Measurements from ENCODE around the gene ADTRP. TPM values are rescaled to one million over a fixed set of nuclear protein-coding genes. Genes with fewer than 3 reads are reported as not detected.

The ADTRP gene
- total RNA-seq, 1 donor from 2014 or later: 1.4 TPM

DNA sequence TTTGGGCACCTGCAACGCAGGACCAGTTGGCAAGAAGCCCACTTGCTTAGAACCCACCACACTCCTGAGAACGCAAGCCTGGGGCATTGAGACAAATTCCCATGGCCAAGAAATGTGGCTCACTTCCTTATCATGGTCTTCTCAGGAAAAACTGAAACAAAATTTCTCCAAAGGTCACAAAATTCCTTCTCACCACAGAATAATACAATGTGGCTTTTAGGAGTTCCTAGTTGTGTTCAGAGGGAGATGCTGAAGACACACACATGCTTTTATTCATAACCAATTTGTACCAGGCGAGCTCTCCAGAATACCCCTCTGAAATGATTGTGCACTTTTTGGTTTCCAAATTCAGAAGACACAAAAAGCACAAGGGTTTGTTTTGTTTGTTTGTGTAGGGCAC is 31.6 kb downstream of the ADTRP start:
- DNase-seq (ENCODE audit: extremely low spot score, unreplicated experiment): no peak

GRCh38 chr6:11744753-11745152 is 33.9 kb downstream of the ADTRP start:
- H3K36me3 Mint-ChIP-seq: no peaks in the 10 kb centered on the region
- no peaks in the 10 kb centered on the region for H3K27me3 Mint-ChIP-seq
- H3K4me1 Mint-ChIP-seq (ENCODE audit: unreplicated experiment): peaks cover 18% of the 10 kb centered on the region
- H3K27ac Mint-ChIP-seq: no peak overlapping the region
- TF ChIP-seq, protein P1, sequence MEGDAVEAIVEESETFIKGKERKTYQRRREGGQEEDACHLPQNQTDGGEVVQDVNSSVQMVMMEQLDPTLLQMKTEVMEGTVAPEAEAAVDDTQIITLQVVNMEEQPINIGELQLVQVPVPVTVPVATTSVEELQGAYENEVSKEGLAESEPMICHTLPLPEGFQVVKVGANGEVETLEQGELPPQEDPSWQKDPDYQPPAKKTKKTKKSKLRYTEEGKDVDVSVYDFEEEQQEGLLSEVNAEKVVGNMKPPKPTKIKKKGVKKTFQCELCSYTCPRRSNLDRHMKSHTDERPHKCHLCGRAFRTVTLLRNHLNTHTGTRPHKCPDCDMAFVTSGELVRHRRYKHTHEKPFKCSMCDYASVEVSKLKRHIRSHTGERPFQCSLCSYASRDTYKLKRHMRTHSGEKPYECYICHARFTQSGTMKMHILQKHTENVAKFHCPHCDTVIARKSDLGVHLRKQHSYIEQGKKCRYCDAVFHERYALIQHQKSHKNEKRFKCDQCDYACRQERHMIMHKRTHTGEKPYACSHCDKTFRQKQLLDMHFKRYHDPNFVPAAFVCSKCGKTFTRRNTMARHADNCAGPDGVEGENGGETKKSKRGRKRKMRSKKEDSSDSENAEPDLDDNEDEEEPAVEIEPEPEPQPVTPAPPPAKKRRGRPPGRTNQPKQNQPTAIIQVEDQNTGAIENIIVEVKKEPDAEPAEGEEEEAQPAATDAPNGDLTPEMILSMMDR (conservative IDR thresholded peaks at IDR 0.05): no peak
- H3K4me3 Mint-ChIP-seq: no peak overlapping the region
- DNase-seq (ENCODE audit: extremely low spot score, unreplicated experiment): no peak
- peaks cover 4% of the 10 kb centered on the region for H3K9me3 Mint-ChIP-seq

More for the DNA sequence above, 31.6 kb downstream of the ADTRP start:
- peaks cover 29% of the 10 kb centered on the region for H3K4me1 Mint-ChIP-seq (ENCODE audit: unreplicated experiment)
- TF ChIP-seq, protein P1 (conservative IDR thresholded peaks at IDR 0.05): no peak
- H3K4me3 Mint-ChIP-seq: no peak overlapping the region
- no peaks in the 10 kb centered on the region for H3K36me3 Mint-ChIP-seq
- H3K27me3 Mint-ChIP-seq: no peaks in the 10 kb centered on the region
- H3K27ac Mint-ChIP-seq: no peak overlapping the region
- H3K9me3 Mint-ChIP-seq: peaks cover 4% of the 10 kb centered on the region

GRCh38 chr6:11744101-11744500 is 34.5 kb downstream of the ADTRP start:
- Mint-ChIP-seq H3K9me3 (peaks cover 4% of the 10 kb centered on the region), H3K36me3 (no peaks in the 10 kb centered on the region), H3K4me3 (no peak overlapping the region), H3K4me1 (ENCODE audit: unreplicated experiment) (peaks cover 22% of the 10 kb centered on the region), H3K27ac (no peak overlapping the region), H3K27me3 (no peaks in the 10 kb centered on the region)
- TF ChIP-seq, protein P1 (conservative IDR thresholded peaks at IDR 0.05): no peak
- no peak for DNase-seq (ENCODE audit: extremely low spot score, unreplicated experiment)

GRCh38 chr6:11740875-11741274 is 37.7 kb downstream of the ADTRP start:
- peaks cover 4% of the 10 kb centered on the region for H3K9me3 Mint-ChIP-seq
- H3K4me1 Mint-ChIP-seq (ENCODE audit: unreplicated experiment): peaks cover 35% of the 10 kb centered on the region
- TF ChIP-seq, protein P1 (conservative IDR thresholded peaks at IDR 0.05): no peak
- no peak overlapping the region for H3K4me3 Mint-ChIP-seq
- H3K36me3 Mint-ChIP-seq: no peaks in the 10 kb centered on the region
- no peak overlapping the region for H3K27ac Mint-ChIP-seq
- no peak for DNase-seq (ENCODE audit: extremely low spot score, unreplicated experiment)
- no peaks in the 10 kb centered on the region for H3K27me3 Mint-ChIP-seq

DNA sequence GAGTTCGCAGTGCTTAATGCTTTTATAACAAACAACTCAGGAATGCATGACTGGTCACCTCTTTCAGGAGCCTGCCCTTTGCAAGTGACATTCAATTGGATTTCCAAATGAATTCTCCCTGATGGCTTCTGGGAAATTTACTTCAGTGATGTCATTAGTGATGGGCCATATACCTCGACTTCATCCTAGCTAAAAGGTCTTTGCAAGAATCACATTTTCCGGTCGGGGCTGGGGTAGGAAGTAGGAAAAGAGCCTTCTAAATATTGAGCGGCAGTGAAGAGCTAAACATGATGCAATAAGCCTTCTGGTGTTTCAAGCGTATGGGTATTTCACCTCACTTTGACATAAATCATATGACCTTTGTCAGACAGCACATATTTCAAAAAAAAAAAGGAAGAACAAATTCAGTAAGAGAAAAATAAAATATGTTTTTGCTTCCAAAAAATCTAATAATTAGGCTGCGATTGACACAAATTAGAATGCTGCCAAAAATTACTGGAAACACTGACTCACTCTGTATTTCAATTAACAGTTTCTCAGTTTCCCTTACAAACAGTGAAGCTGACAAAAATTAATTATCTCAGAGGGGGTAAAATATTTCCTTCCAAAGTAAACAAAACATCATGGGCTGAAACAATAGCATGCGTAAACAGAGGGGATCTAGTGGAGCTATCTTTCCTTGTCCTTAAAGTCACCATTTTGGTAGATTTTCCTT is 39.8 kb downstream of the ADTRP start:
- H3K9me3 Mint-ChIP-seq: no peaks in the 10 kb centered on the region
- no peaks in the 10 kb centered on the region for H3K36me3 Mint-ChIP-seq
- no peak overlapping the region for H3K27ac Mint-ChIP-seq
- H3K4me3 Mint-ChIP-seq: no peak overlapping the region
- DNase-seq (ENCODE audit: extremely low spot score, unreplicated experiment): no peak
- H3K4me1 Mint-ChIP-seq (ENCODE audit: unreplicated experiment): peaks cover 35% of the 10 kb centered on the region
- no peaks in the 10 kb centered on the region for H3K27me3 Mint-ChIP-seq
- TF ChIP-seq, protein P1 (conservative IDR thresholded peaks at IDR 0.05): no peak

All from type B pancreatic cell (in vitro differentiated cells).